ENCODE results near the gene SCAND1. TPM values are rescaled to one million over a fixed set of nuclear protein-coding genes. Genes with fewer than 3 reads are reported as not detected.

The SCAND1 gene
- total and polyA plus RNA-seq, 9 of the 15 experiments (the other 6 are each of a cell fraction or from before 2014, with no cell fraction given), result 0.08 to 94.0 (median 5.8) TPM

DNA sequence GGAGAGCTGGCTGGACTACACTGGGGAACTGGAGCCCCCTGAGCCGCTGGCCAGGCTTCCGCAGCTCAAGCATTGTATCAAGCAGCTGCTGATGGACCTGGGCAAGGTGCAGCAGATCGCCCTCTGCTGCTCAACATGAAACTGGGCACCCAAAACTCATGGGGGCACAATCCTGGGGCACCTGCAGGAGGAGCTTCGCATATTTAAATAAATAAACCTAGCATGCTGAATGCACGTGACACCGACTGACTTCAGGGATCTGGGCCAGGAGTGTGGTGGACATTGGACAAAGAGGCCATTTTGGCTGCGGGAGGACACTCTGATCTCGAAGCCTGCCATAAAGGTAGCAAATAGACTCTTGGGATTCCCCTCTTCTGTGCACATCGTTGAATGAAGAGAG, 6.8 kb downstream of the SCAND1 start:
- Histone ChIP-seq H3K9ac (ENCODE audit: insufficient read depth in 1 of 2, low read depth in 2 of 2, low read length in 2 of 2) (no peak overlapping the region), H2AFZ (ENCODE audit: low read depth, low read length) (no peak overlapping the region), H3K9me1 (ENCODE audit: control insufficient read depth, insufficient read depth, low read length) (peaks cover 4% of the 10 kb centered on the region), H3K27me3 (ENCODE audit: control insufficient read depth in 2 of 2, insufficient read depth in 2 of 2, low read length in 2 of 2) (no peaks in the 10 kb centered on the region), H3K9me3 (replicated peaks; ENCODE audit: control insufficient read depth, insufficient read depth, low read depth, low read length) (no peaks in the 10 kb centered on the region), H4K20me1 (replicated peaks; ENCODE audit: control insufficient read depth, insufficient read depth, low read length) (no peaks in the 10 kb centered on the region), H3K36me3 (ENCODE audit: control insufficient read depth, insufficient read depth, low read length) (peaks cover 40% of the 10 kb centered on the region; the same call in 2 of the 3 replicates), H3K4me3 (no peak overlapping the region), H3K4me2 (ENCODE audit: insufficient read depth, low read length) (no peak overlapping the region), H3K79me2 (ENCODE audit: control insufficient read depth, insufficient read depth, low read length) (peaks cover 10% of the 10 kb centered on the region), H3K4me1 (replicated peaks in 1 of 2; ENCODE audit: control insufficient read depth in 2 of 2, insufficient read depth in 2 of 2, low read length in 2 of 2) (peaks cover 3 to 5% of the 10 kb centered on the region in 2 experiments; a peak in 2 of 5 replicates), H3K27ac (ENCODE audit: extremely low read depth, low read depth, low read length) (no peak overlapping the region)
- ATAC-seq, result peak; percentile 58
- DNase-seq (ENCODE audit: extremely low read depth in 1 of 4, low spot score in 3 of 4), result peak in 2 of 4 experiments; percentile 20 to 26
- no TSS peak for BruUV-seq (replicated peaks)
- in situ Hi-C loops (cut with MboI) (no loop called here), intact Hi-C loops (cut with micrococcal nuclease) (no loop called here)
- ChIA-PET POLR2A (interaction anchor here (1.0 to 1.8 kb wide), 3 partner anchors 203 to 205 kb away, joined by 3 to 4 read pairs (median 4); partner anchors contain the start of gene RBM39), CTCF (ENCODE audit: low intra/inter-chr PET ratio) (interaction anchor here (0.6 kb wide), 1 partner anchor 102 kb away, joined by 5 read pairs; no protein-coding TSS in a partner anchor)
- FAIRE-seq, result no peak
- WGBS (ENCODE audit: insufficient coverage, low coverage, missing lambda C conversion rate), result 78% methylated on average over 9 of the region's 9 CpGs
- peak in 1 of 3 experiments; percentile 22 for TF ChIP-seq YY1 (IDR thresholded peaks at IDR 0.05; ENCODE audit: borderline replicate concordance in 1 of 3, control insufficient read depth in 1 of 3, extremely low read depth in 1 of 3, insufficient read depth in 3 of 3, insufficient read length in 1 of 3, insufficient replicate concordance in 2 of 3, low read depth in 1 of 3, low read length in 2 of 3)
- no peak for TF ChIP-seq ZNF134 (CRISPR knock-in tag; conservative IDR thresholded peaks at IDR 0.05)
- no peak for TF ChIP-seq TSC22D4 (tag; IDR thresholded peaks at IDR 0.05)
- TF ChIP-seq CTCF (IDR thresholded peaks at IDR 0.05 in 2 of 3, conservative IDR thresholded peaks at IDR 0.05 in 1 of 3; ENCODE audit: insufficient read depth in 2 of 3, low read depth in 1 of 3, low read length in 3 of 3), result peak; percentile 42 to 73 (median 58); a peak in 5 of 6 replicates
- no peak for TF ChIP-seq NFIC (IDR thresholded peaks at IDR 0.05)
- peak; percentile 60 for TF ChIP-seq BHLHE40 (IDR thresholded peaks at IDR 0.05; ENCODE audit: low read length)
- TF ChIP-seq ZNF830 (CRISPR knock-in tag; IDR thresholded peaks at IDR 0.05), result no peak
- TF ChIP-seq ZSCAN29 (IDR thresholded peaks at IDR 0.05), result no peak
- no peak for TF ChIP-seq EHMT2 (IDR thresholded peaks at IDR 0.05)
- TF ChIP-seq TAF15 (IDR thresholded peaks at IDR 0.05; ENCODE audit: low read depth, low read length), result no peak
- no peak for TF ChIP-seq SLC30A9 (CRISPR knock-in tag; IDR thresholded peaks at IDR 0.05)
- no peak for TF ChIP-seq KDM1A (IDR thresholded peaks at IDR 0.05)
- no peak for TF ChIP-seq RCOR1 (IDR thresholded peaks at IDR 0.05; ENCODE audit: borderline replicate concordance in 1 of 2, low read depth in 2 of 2, low read length in 2 of 2)
- TF ChIP-seq USF1 (CRISPR knock-in tag; IDR thresholded peaks at IDR 0.05), result peak; percentile 6; the same call in 1 of the 2 replicates
- TF ChIP-seq FOS (IDR thresholded peaks at IDR 0.05; ENCODE audit: extremely low read depth, insufficient read length), result no peak
- TF ChIP-seq, protein P1, sequence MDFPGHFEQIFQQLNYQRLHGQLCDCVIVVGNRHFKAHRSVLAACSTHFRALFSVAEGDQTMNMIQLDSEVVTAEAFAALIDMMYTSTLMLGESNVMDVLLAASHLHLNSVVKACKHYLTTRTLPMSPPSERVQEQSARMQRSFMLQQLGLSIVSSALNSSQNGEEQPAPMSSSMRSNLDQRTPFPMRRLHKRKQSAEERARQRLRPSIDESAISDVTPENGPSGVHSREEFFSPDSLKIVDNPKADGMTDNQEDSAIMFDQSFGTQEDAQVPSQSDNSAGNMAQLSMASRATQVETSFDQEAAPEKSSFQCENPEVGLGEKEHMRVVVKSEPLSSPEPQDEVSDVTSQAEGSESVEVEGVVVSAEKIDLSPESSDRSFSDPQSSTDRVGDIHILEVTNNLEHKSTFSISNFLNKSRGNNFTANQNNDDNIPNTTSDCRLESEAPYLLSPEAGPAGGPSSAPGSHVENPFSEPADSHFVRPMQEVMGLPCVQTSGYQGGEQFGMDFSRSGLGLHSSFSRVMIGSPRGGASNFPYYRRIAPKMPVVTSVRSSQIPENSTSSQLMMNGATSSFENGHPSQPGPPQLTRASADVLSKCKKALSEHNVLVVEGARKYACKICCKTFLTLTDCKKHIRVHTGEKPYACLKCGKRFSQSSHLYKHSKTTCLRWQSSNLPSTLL (IDR thresholded peaks at IDR 0.05), result no peak
- TF ChIP-seq ZKSCAN3 (CRISPR knock-in tag; IDR thresholded peaks at IDR 0.05), result no peak
- TF ChIP-seq CTBP1 (IDR thresholded peaks at IDR 0.05; ENCODE audit: borderline replicate concordance), result no peak
- TF ChIP-seq ZC3H8 (IDR thresholded peaks at IDR 0.05), result no peak
- no peak for TF ChIP-seq HMG20A (CRISPR knock-in tag; conservative IDR thresholded peaks at IDR 0.05)

Measured in K562 (cell line).